Stimulated activated CD8-positive, alpha-beta memory T cell treated with anti-CD3 and anti-CD28 coated beads, Interleukin-7, amount 100 ng/mL, for 4 hours (primary cell): ENCODE measurements around the gene PPFIA1.

Experiments
- DNase-seq, 2 donors: peaks; one replicate each; pipeline ENCODE4 v3.0.0-alpha.2; 2020; ENCODE audit warnings: low read depth in 2 of 2

Gene PPFIA1

DNA sequence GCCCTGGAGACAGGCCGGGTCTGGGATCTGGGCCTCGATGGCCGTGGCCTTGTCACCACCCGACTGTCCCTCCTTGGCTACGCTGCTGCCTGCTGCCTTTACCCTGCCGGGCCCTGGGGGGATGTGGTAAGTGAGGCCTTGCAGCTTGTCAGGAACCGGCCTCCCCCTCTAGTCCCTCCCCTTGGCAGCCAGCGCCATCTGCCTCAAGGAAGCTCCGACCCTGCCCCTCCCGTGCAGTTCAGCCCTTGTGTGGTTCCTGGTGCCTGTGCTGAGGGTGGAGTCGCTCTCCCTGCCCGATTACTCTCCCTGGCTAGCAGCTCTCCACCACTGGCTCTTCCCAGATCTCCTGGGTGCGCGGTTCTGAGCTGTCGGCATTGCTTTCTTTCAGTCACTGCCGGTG lies 161.6 kb downstream of the PPFIA1 start:
- DNase-seq = no peak

DNA sequence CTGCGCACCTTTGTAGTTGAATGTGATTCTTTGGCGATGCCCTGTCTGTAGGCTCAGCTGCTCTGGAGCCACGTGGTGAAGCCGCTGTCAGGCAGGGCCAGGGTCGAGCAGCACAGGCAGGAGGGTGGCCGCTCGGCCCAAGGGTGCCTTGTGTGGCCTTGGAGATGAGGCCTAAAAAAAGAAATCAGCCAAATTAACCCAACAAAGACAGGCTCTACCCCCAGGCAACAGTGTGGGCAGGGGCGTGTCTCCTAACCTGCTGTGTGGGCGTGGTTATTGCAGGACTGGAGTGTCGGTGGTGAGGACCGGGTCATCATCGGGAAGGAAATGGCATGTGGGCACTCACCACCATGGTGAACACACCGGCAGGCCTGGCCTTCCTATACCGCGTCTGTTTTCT lies 162.1 kb downstream of the PPFIA1 start:
- no peak for DNase-seq

DNA sequence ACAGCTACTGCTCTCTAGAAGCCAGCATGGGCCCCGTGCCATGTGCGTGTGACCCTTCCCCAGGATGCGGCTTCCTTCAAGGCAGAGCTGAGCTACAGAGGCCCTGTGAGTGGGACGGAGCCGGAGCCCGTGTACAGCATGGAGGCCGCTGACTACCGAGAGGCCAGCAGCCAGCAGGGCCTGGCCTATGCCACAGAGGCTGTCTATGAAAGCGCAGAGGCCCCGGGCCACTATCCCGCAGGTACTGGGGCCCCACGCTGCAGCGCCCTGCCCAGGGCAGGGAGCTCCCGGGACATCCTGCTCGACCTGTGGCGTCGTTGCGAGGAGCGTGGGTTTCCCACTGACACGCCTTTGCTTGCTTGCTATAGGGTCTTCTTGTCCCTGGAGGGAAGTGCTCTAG lies 162.5 kb downstream of the PPFIA1 start:
- no peak for DNase-seq

DNA sequence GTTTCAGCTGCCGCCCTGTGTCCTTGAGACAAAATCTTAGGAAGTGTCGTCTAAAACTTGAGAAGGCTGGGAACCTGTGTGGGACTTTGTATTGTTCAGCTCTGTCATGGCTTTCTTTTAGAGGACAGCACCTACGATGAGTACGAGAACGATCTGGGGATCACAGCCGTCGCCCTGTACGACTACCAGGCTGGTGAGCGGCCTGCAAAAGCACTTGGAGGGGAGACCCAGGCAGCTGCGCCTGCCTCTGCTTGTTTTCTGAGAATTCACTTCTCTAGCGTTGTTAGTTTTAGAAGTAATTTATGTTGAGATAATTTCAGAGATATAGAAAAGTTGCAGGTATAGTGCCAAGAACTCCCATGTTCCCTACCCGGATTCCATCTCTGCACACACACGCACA lies 163.0 kb downstream of the PPFIA1 start:
- no peak for DNase-seq
